Stimulated activated CD8-positive, alpha-beta memory T cell treated with anti-CD3 and anti-CD28 coated beads, Interleukin-4, amount 100 ng/mL, for 24 hours (primary cell): Measurements from ENCODE around the gene ABCE1.

Experiments
- DNase-seq: peaks from one replicate; pipeline ENCODE4 v3.0.0-alpha.2; 2020; ENCODE audit warnings: low read depth

Gene ABCE1

GRCh38 chr4:145177906-145178538, 79.9 kb downstream of the ABCE1 start:
- DNase-seq, result no peak

DNA sequence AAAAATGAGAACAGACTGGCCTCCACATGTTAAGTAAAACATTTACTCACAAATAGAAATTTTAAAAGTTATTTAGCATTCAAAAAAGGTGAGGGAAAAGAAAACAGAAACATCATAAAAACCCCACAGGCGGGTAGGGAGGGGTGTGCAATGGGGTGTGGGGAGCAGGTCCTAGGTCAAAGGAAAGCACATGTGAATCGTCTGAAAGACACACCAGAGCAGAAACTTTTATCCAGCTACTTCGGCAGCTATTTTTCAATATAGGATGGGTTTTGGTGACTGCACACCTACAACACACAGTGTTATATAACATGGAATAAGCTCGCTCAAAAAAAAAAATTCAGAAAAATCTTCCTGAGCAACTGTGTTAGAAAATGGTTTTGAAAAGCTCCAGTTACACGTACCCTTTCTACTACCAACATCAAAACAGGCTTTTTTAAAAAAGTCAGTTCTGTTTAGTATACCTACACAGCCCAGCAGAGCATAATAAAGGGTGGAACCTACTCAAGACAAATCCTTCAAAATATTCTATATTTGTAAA, 80.7 kb downstream of the ABCE1 start:
- DNase-seq, result no peak
